AG04450 (cell line): ENCODE measurements around the gene HMGB2. TPM values are rescaled to one million over a fixed set of nuclear protein-coding genes. Genes with fewer than 3 reads are reported as not detected.

Experiments
- CTCF ChIA-PET: fragments of 300-600, 350-600 bp; formaldehyde crosslinking; extraction: SDS; loops from one replicate; lab custom pipeline; 2022; ENCODE audit warnings: antibody characterized with exemption, inconsistent platforms; lab: Charles Lee
- POLR2A ChIA-PET: fragments of 350-600 bp; formaldehyde crosslinking; extraction: SDS; loops from one replicate; lab custom pipeline; 2021; ENCODE audit warnings: antibody characterized with exemption, inconsistent platforms; lab: Yijun Ruan, JAX
- DNase-seq: peaks from one replicate; pipeline ENCODE4 v3.0.0-alpha.2; 2011; ENCODE audit warnings: low read depth, low spot score
- H3K27ac ChIP-seq: one replicate; pipeline ENCODE4 v1.5.1; 2012; ENCODE audit warnings: low read depth, low read length, control low read depth
- H3K27me3 ChIP-seq: one replicate; pipeline ENCODE4 v1.6.0; 2012; ENCODE audit warnings: low read length; ENCODE audit not compliant: control insufficient read depth, insufficient read depth
- H3K4me3 ChIP-seq: 2 replicates; pipeline ENCODE4 v1.5.1; 2011; ENCODE audit warnings: mild to moderate bottlenecking, low read depth, low read length, control low read depth
- H3K9me3 ChIP-seq: 2 replicates; pipeline ENCODE4 v1.5.1; 2012; ENCODE audit warnings: low read length; ENCODE audit not compliant: control insufficient read depth, insufficient read depth
- CTCF ChIP-seq: IDR thresholded peaks from 2 replicates; pipeline ENCODE4 v1.5.1; 2011; ENCODE audit warnings: low read depth, low read length, control low read depth, inconsistent platforms
- polyA plus RNA-seq: library from polyadenylated mRNA; depleted of rRNA; stranded (reverse); fragments of >200 nt; gene quantifications from 2 replicates; pipeline ENCODE4 v1.2.3, GENCODE V29; 2011

HMGB2 gene
- polyA plus RNA-seq, 1 experiment, result 89.8 TPM

- Histone ChIP-seq H3K9me3 (no peaks in the 10 kb centered on the region), H3K4me3 (no peak overlapping the region), H3K27me3 (no peaks in the 10 kb centered on the region), H3K27ac (no peak overlapping the region)
- DNase-seq, result no peak
- ChIA-PET POLR2A (interaction anchor here (0.7 kb wide), 1 partner anchor 12 kb away, joined by 3 read pairs; the partner anchor contains the start of gene SAP30), CTCF (interaction anchor here (1.2 kb wide), 1 partner anchor 39 kb away, joined by 5 read pairs; no protein-coding TSS in a partner anchor)
- no peak for TF ChIP-seq CTCF
Observed at GRCh38 chr4:173357939-173358338, 23.8 kb upstream of the HMGB2 start.

DNA sequence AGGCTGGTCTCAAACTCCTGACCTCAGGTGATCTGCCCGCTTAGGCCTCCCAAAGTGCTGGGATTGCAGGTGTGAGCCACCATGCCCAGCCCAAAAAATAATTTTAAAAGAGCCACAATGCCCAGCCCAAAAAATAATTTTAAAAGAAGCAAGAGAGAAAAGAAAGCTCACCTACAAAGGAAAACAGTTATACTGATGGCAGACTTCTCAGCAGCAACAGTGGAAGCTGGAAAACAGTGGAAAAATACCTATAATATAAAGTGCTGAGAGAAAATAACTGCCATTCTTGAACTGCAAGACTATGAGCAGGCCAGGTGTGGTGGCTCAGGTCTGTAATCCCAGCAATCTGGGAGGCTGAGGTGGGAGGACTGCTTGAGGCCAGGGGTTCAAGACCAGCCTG lies 13.3 kb upstream of the HMGB2 start:
- Histone ChIP-seq H3K27me3 (no peaks in the 10 kb centered on the region), H3K9me3 (peaks cover 7% of the 10 kb centered on the region; the same call in 1 of the 2 replicates), H3K27ac (no peak overlapping the region), H3K4me3 (no peak overlapping the region)
- no peak for DNase-seq
- ChIA-PET CTCF (interaction anchor here (0.6 to 2.2 kb wide), 4 partner anchors 12 to 46 kb away, joined by 3 to 8 read pairs (median 4); no protein-coding TSS in a partner anchor), POLR2A (no interaction called here)
- no peak for TF ChIP-seq CTCF

DNA sequence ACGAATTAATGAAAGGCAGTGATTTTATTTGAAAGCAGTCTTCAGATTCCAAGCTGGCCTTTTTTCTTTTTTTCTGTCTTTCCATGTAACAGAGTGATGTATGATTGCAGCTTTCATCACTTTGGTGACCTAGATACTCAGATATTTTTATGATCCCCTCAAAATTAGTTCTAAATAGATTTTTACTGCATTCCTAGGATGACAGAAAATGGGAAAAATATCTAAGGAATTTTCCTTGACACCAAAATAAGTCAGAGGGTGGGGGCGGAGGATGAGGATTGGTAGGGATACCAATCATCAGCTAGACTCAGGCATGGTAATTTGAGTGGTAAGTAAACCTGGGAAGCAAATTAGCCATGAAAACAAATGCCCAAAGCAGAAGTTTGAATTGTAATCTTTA lies 11.9 kb upstream of the HMGB2 start:
- CTCF ChIA-PET, result interaction anchor here (0.7 to 2.2 kb wide), 6 partner anchors 14 to 973 kb away, joined by 3 to 9 read pairs (median 5); no protein-coding TSS in a partner anchor

GRCh38 chr4:173345648-173346047 lies 11.5 kb upstream of the HMGB2 start:
- H3K27ac ChIP-seq, result no peak overlapping the region
- H3K4me3 ChIP-seq, result no peak overlapping the region
- no peaks in the 10 kb centered on the region for H3K27me3 ChIP-seq
- no peak for DNase-seq
- TF ChIP-seq CTCF, result no peak
- ChIA-PET CTCF (interaction anchor here (1.4 to 2.0 kb wide), 2 partner anchors 15 to 27 kb away, joined by 5 to 9 read pairs; no protein-coding TSS in a partner anchor), POLR2A (interaction anchor here (1.3 to 2.6 kb wide), 2 partner anchors 10 to 11 kb away, joined by 3 to 20 read pairs; partner anchors contain the start of gene HMGB2)
- H3K9me3 ChIP-seq, result peaks cover 7% of the 10 kb centered on the region; the same call in 1 of the 2 replicates

More for the DNA sequence above, 11.9 kb upstream of the HMGB2 start:
- peaks cover 7% of the 10 kb centered on the region; the same call in 1 of the 2 replicates for H3K9me3 ChIP-seq
- POLR2A ChIA-PET, result interaction anchor here (1.3 to 2.6 kb wide), 2 partner anchors 9 to 12 kb away, joined by 3 to 20 read pairs; partner anchors contain the start of gene HMGB2
- no peak overlapping the region for H3K4me3 ChIP-seq
- TF ChIP-seq CTCF, result no peak
- DNase-seq, result no peak
- no peaks in the 10 kb centered on the region for H3K27me3 ChIP-seq
- H3K27ac ChIP-seq, result no peak overlapping the region

DNA sequence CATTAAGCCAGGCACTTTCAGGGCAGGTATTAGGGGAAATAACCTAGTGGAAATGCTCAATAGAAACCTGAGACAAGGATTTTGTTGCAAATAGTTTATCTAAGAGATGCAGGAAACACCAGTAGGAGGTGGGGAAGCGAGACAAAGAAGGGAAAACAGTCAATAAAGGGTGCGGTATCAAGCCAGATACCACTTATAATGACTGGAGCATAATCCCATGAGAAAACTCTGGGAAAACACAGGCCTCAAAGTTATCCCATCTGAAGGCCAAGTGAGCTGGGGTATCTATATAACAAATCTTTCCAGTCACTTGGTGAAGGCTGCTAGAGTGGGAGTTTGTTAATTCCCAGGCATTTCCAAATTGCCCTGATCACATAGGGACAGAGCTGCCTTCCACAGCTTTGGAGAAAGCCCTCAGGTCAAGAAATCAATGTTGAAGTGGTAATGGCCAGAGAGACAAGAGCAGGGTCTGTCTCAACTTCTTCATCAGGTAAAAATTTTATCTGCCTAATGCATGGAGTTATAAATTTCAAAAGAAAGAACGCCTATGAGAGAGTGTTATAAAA lies 9.8 kb upstream of the HMGB2 start:
- DNase-seq, result no peak
- Histone ChIP-seq H3K9me3 (peaks cover 7% of the 10 kb centered on the region; the same call in 1 of the 2 replicates), H3K27ac (no peak overlapping the region), H3K27me3 (no peaks in the 10 kb centered on the region), H3K4me3 (no peak overlapping the region)
- ChIA-PET POLR2A (no interaction called here), CTCF (interaction anchor here (2.0 kb wide), 1 partner anchor 16 kb away, joined by 9 read pairs; no protein-coding TSS in a partner anchor)
- no peak for TF ChIP-seq CTCF
